ENCODE data around the gene TREML4. TPM values are rescaled to one million over a fixed set of nuclear protein-coding genes. Genes with fewer than 3 reads are reported as not detected.
A peak's percentile ranks its signal among the peaks of the same experiment; 100 is the strongest.

The TREML4 gene
- total and polyA plus RNA-seq, 9 of the 15 experiments (the other 6 are each of a cell fraction or from before 2014, with no cell fraction given): not detected

DNA sequence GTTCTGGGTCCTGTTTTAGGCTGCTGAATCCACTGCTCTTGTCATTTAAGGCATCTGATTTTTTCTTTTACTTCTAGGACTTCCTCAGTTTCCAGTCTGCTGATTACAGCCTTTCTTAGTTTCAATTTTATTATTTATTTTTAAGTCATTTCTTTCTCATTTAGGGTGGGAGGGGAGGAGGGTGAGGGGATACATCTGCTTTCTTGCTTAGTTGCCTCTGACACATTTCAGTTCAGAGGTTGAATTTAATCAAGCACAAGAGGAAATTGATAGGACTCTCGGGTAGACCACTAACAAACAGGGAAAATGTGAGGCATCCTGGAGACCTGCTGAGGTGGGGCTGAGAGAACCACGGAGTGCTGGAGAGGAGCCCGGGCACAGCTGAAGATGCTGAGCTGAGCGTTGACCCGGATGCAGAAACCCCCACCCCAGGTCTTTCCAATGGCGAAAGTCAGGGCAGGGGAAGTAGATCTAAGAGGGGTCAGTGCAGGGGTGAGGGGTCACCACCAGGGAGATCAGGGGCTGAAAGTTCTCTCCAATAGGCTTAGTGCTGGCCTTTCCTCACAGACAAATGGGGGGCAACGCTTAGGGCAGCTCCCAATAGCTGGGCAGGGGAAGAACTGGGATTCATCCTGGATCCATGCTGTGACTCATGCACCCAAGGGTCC is 19.6 kb upstream of the TREML4 start:
- Histone ChIP-seq H3K4me2 (ENCODE audit: insufficient read depth, low read length) (no peak overlapping the region), H3K27ac (ENCODE audit: extremely low read depth, low read depth, low read length) (no peak overlapping the region), H4K20me1 (replicated peaks; ENCODE audit: control insufficient read depth, insufficient read depth, low read length) (no peaks in the 10 kb centered on the region), H3K36me3 (ENCODE audit: control insufficient read depth, insufficient read depth, low read length) (no peaks in the 10 kb centered on the region), H3K9ac (ENCODE audit: insufficient read depth in 1 of 2, low read depth in 2 of 2, low read length in 2 of 2) (no peak overlapping the region), H3K27me3 (ENCODE audit: control insufficient read depth in 2 of 2, insufficient read depth in 2 of 2, low read length in 2 of 2) (no peaks in the 10 kb centered on the region; a peak in 1 of 5 replicates), H3K79me2 (ENCODE audit: control insufficient read depth, insufficient read depth, low read length) (no peaks in the 10 kb centered on the region), H2AFZ (ENCODE audit: low read depth, low read length) (no peak overlapping the region), H3K9me3 (replicated peaks; ENCODE audit: control insufficient read depth, insufficient read depth, low read depth, low read length) (peaks cover 4% of the 10 kb centered on the region; the same call in 1 of the 2 replicates), H3K4me3 (no peak overlapping the region), H3K4me1 (replicated peaks in 1 of 2; ENCODE audit: control insufficient read depth in 2 of 2, insufficient read depth in 2 of 2, low read length in 2 of 2) (no peaks in the 10 kb centered on the region), H3K9me1 (ENCODE audit: control insufficient read depth, insufficient read depth, low read length) (no peaks in the 10 kb centered on the region)
- 6% methylated on average over 7 of the region's 7 CpGs for WGBS (ENCODE audit: insufficient coverage, low coverage, missing lambda C conversion rate)
- BruUV-seq (replicated peaks): no TSS peak
- intact Hi-C loops (cut with micrococcal nuclease): no loop called here
- ChIA-PET POLR2A (interaction anchor here (0.6 kb wide), 1 partner anchor 118 kb away, joined by 3 read pairs; no protein-coding TSS in a partner anchor), CTCF (ENCODE audit: low intra/inter-chr PET ratio) (no interaction called here)
- DNase-seq (ENCODE audit: extremely low read depth in 1 of 4, low spot score in 3 of 4) (no peak), ATAC-seq (no peak; the same call in 1 of the 3 replicates), FAIRE-seq (no peak)
- in situ Hi-C loops (cut with MboI): no loop called here
- TF ChIP-seq NR2C2 (CRISPR knock-in tag; IDR thresholded peaks at IDR 0.05) (no peak), NR2C2 (tag; IDR thresholded peaks at IDR 0.05) (peak; percentile 42; the same call in 1 of the 2 replicates), ZSCAN29 (IDR thresholded peaks at IDR 0.05) (no peak), NR2C1 (IDR thresholded peaks at IDR 0.05) (peak; percentile 79), NR2C1 (tag; IDR thresholded peaks at IDR 0.05) (peak; percentile 78)
- TF ChIP-seq, protein P1, sequence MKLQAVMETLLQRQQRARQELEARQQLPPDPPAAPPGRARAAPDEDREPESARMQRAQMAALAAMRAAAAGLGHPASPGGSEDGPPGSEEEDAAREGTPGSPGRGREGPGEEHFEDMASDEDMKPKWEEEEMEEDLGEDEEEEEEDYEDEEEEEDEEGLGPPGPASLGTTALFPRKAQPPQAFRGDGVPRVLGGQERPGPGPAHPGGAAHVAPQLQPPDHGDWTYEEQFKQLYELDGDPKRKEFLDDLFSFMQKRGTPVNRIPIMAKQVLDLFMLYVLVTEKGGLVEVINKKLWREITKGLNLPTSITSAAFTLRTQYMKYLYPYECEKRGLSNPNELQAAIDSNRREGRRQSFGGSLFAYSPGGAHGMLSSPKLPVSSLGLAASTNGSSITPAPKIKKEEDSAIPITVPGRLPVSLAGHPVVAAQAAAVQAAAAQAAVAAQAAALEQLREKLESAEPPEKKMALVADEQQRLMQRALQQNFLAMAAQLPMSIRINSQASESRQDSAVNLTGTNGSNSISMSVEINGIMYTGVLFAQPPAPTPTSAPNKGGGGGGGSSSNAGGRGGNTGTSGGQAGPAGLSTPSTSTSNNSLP (IDR thresholded peaks at IDR 0.05; ENCODE audit: borderline replicate concordance, low read depth, low read length): no peak
